HEK293T (cell line): ENCODE results near the gene PIM1.

Experiments used
- CTCF ChIA-PET: fragments of 350-600 bp; formaldehyde crosslinking; extraction: SDS; loops from one replicate; lab custom pipeline; 2021; ENCODE audit warnings: antibody characterized with exemption, inconsistent platforms; lab: Yijun Ruan, JAX
- POLR2A ChIA-PET: fragments of 350-600 bp; formaldehyde crosslinking; extraction: SDS; loops from one replicate; lab custom pipeline; 2020; ENCODE audit warnings: antibody characterized with exemption, inconsistent platforms; lab: Yijun Ruan, JAX
- DNase-seq: peaks from one replicate; pipeline ENCODE4 v3.0.0; 2012; ENCODE audit warnings: mixed read lengths; ENCODE audit errors: extremely low spot score
- ARNT ChIP-seq: fragments of 450-650 bp; IDR thresholded peaks from 2 replicates; pipeline ENCODE4 v1.6.1; 2017; ENCODE audit warnings: mild to moderate bottlenecking
- BHLHE40 ChIP-seq: fragments of 450-650 bp; IDR thresholded peaks from 2 replicates; pipeline ENCODE4 v1.6.1; 2016; ENCODE audit warnings: mild to moderate bottlenecking, moderate library complexity, borderline replicate concordance
- CTBP1 ChIP-seq: fragments of 450-650 bp; IDR thresholded peaks from 2 replicates; pipeline ENCODE4 v1.6.1; 2016; ENCODE audit warnings: borderline replicate concordance
- ELF4 ChIP-seq: fragments of 450-650 bp; IDR thresholded peaks from 2 replicates; pipeline ENCODE4 v1.6.1; 2017; ENCODE audit warnings: antibody characterized with exemption
- FOXA1 ChIP-seq: fragments of 450-650 bp; IDR thresholded peaks from 2 replicates; pipeline ENCODE4 v1.6.1; 2016; ENCODE audit warnings: mild to moderate bottlenecking
- FOXK2 ChIP-seq: fragments of 450-650 bp; IDR thresholded peaks from 2 replicates; pipeline ENCODE4 v1.6.1; 2016; ENCODE audit warnings: mild to moderate bottlenecking
- FOXM1 ChIP-seq: fragments of 450-650 bp; IDR thresholded peaks from 2 replicates; pipeline ENCODE4 v1.6.1; 2017; ENCODE audit warnings: mild to moderate bottlenecking, borderline replicate concordance
- HDGF ChIP-seq: fragments of 450-650 bp; IDR thresholded peaks from 2 replicates; pipeline ENCODE4 v1.6.1; 2017; ENCODE audit warnings: antibody characterized with exemption, borderline replicate concordance
- L3MBTL2 ChIP-seq: fragments of 450-650 bp; conservative IDR thresholded peaks from 2 replicates; pipeline ENCODE4 v1.6.1; 2016; ENCODE audit warnings: mild to moderate bottlenecking
- LEF1 ChIP-seq: fragments of 450-650 bp; IDR thresholded peaks from 2 replicates; pipeline ENCODE4 v1.6.1; 2017; ENCODE audit warnings: mild to moderate bottlenecking, borderline replicate concordance
- NFRKB ChIP-seq: fragments of 450-650 bp; IDR thresholded peaks from 2 replicates; pipeline ENCODE4 v1.6.1; 2016; ENCODE audit warnings: mild to moderate bottlenecking, moderate library complexity
- PKNOX1 ChIP-seq: fragments of 450-650 bp; IDR thresholded peaks from 2 replicates; pipeline ENCODE4 v1.6.1; 2016
- SP1 ChIP-seq: fragments of 450-650 bp; IDR thresholded peaks from 2 replicates; pipeline ENCODE4 v1.6.1; 2017
- SUZ12 ChIP-seq: fragments of 450-650 bp; IDR thresholded peaks from 2 replicates; pipeline ENCODE4 v1.6.1; 2016; ENCODE audit warnings: mild to moderate bottlenecking
- TARDBP ChIP-seq: fragments of 450-650 bp; IDR thresholded peaks from 2 replicates; pipeline ENCODE4 v1.6.1; 2016
- ZNF384 ChIP-seq: fragments of 450-650 bp; IDR thresholded peaks from 2 replicates; pipeline ENCODE4 v1.6.1; 2016

PIM1 gene

GRCh38 chr6:37136821-37137200 is 33.1 kb upstream of the PIM1 start:
- TF ChIP-seq ZNF384 (no peak), L3MBTL2 (no peak; the same call in none of the 2 replicates), ARNT (no peak), NFRKB (no peak), HDGF (no peak), ELF4 (no peak), SUZ12 (no peak), FOXM1 (no peak), SP1 (no peak), PKNOX1 (no peak), TARDBP (no peak), FOXA1 (no peak)
- POLR2A ChIA-PET = interaction anchor here (0.7 to 5.9 kb wide), 10 partner anchors 8 to 78 kb away, joined by 3 to 54 read pairs (median 10); partner anchors contain the start of gene PIM1
- CTCF ChIA-PET = interaction anchor here (0.6 to 1.8 kb wide), 4 partner anchors 11 to 69 kb away, joined by 3 to 9 read pairs (median 5); no protein-coding TSS in a partner anchor
- no peak for DNase-seq

- CTCF ChIA-PET = interaction anchor here (0.9 to 1.8 kb wide), 3 partner anchors 11 to 70 kb away, joined by 3 to 6 read pairs (median 4); no protein-coding TSS in a partner anchor
- POLR2A ChIA-PET = interaction anchor here (0.5 to 5.9 kb wide), 18 partner anchors 9 to 84 kb away, joined by 3 to 54 read pairs (median 4); partner anchors contain the start of gene PIM1
- peak; percentile 48 for DNase-seq
- no peak for TF ChIP-seq FOXK2
- peak; percentile 65 for TF ChIP-seq L3MBTL2
- peak; percentile 15; the same call in 1 of the 2 replicates for TF ChIP-seq CTBP1
Observed at GRCh38 chr6:37137201-37138090, 32.5 kb upstream of the PIM1 start.

- POLR2A ChIA-PET = interaction anchor here (1.4 to 3.5 kb wide), 2 partner anchors 28 to 36 kb away, joined by 5 to 17 read pairs; no protein-coding TSS in a partner anchor
- CTCF ChIA-PET = no interaction called here
- no peak for DNase-seq
- TF ChIP-seq BHLHE40 (no peak), SP1 (no peak)
Observed at GRCh38 chr6:37138856-37139229, 31.1 kb upstream of the PIM1 start.

- TF ChIP-seq ARNT (no peak), ZNF384 (no peak), CTBP1 (no peak), LEF1 (no peak), L3MBTL2 (no peak), FOXM1 (no peak), ELF4 (no peak), TARDBP (no peak), FOXK2 (no peak), BHLHE40 (no peak), PKNOX1 (no peak), NFRKB (no peak), FOXA1 (no peak), SP1 (no peak), SUZ12 (no peak), HDGF (no peak)
- no peak for DNase-seq
- CTCF ChIA-PET = no interaction called here
- POLR2A ChIA-PET = interaction anchor here (1.4 to 3.5 kb wide), 2 partner anchors 29 to 37 kb away, joined by 5 to 17 read pairs; no protein-coding TSS in a partner anchor
Observed at GRCh38 chr6:37139230-37139962, 30.6 kb upstream of the PIM1 start.

GRCh38 chr6:37140145-37140544 is 29.8 kb upstream of the PIM1 start:
- ChIA-PET CTCF (no interaction called here), POLR2A (interaction anchor here (1.1 kb wide), 1 partner anchor 53 kb away, joined by 3 read pairs; no protein-coding TSS in a partner anchor)
- no peak for DNase-seq
- TF ChIP-seq ZNF384 (no peak), PKNOX1 (no peak), SUZ12 (no peak), BHLHE40 (no peak), SP1 (no peak), ARNT (no peak)
